Measurements from ENCODE around the gene LLCFC1.

The LLCFC1 gene

GRCh38 chr7:142984297-142984696 is 45.0 kb downstream of the LLCFC1 start:
- no peak for DNase-seq (ENCODE audit: low read depth in 2 of 2)
